Measurements from ENCODE around the gene SYNE1.
"Not testable (repeated sequence)": the region's sequence is repeated elsewhere in the genome, so short reads cannot be mapped to it uniquely, and the experiment has no call there.

The SYNE1 gene

DNA sequence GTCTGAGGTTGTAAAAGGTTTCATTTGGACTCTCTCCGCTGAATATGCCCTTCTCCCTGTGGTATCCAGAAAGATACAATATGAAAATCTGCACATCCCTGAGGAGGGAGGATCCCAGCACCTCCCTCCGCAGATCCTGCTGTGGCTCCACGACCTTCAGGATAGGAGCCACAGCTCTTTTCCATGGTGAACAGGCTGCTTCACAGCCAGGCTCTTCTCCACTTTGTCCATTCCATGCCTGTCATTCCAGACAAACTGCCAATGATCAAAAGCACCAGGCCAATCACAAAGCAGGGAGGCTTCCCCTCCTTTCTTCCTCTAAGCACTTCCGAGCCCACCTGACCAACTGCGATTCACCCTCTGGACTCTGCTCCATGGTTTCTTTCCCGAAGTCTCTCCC, 489.9 kb downstream of the SYNE1 start:
- DNase-seq (ENCODE audit: low spot score in 2 of 2) = no peak
- peaks cover 43% of the 10 kb centered on the region for H3K36me3 Mint-ChIP-seq

DNA sequence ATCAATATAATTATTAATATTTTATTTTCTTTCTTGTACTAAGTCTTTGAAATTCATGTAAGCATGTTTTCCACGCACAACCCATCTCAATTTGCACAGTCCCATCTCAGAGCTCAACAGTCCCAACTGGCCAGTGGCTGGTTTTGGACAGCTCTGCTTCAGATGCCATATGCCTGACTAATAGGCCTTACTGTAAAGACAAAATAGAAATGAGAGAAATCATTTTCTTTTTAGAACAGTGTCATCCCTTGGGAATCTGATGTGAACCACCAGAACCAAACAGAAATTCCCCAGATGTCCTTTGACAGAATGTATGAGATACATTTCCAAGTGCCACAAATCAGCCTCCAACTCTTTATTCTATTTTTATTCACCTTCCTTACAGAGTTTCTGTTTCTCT, 490.8 kb downstream of the SYNE1 start:
- Mint-ChIP-seq H3K27ac (peak overlapping the region; percentile 36), H3K4me3 (no peak overlapping the region), H3K27me3 (no peaks in the 10 kb centered on the region), H3K36me3 (peaks cover 36% of the 10 kb centered on the region), H3K4me1 (peaks cover 2% of the 10 kb centered on the region), H3K9me3 (no peaks in the 10 kb centered on the region)
- ATAC-seq (ENCODE audit: low read depth) = no peak
- no peak for DNase-seq (ENCODE audit: low spot score in 2 of 2)

More for the DNA sequence above, 489.9 kb downstream of the SYNE1 start:
- Mint-ChIP-seq H3K4me1 (peaks cover 2% of the 10 kb centered on the region), H3K4me3 (no peak overlapping the region), H3K27me3 (no peaks in the 10 kb centered on the region), H3K9me3 (no peaks in the 10 kb centered on the region), H3K27ac (peak overlapping the region; percentile 36)
- no peak for ATAC-seq (ENCODE audit: low read depth)

DNA sequence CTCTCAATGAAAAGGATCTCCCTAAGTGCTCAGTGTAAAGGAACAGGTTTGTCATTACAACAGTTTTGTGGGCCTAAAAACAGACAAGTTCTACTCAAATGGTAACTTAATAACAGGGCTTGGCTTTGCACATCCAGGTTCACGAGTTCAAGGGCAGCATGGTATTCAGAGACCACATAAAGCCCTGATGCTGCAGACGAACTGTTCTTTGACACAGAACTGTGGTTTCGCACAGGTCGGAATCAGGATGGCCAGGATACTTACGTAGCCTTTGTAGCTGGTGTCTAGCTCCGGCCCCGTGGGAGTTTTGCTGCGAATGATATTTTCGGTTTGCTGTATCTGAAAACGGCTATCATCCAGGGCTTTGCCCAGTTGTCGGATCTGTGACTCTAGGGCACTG, 493.8 kb downstream of the SYNE1 start:
- H3K9me3 Mint-ChIP-seq = no peaks in the 10 kb centered on the region
- ATAC-seq (ENCODE audit: low read depth) (no peak), DNase-seq (ENCODE audit: low spot score in 2 of 2) (no peak)
- peaks cover 36% of the 10 kb centered on the region for H3K36me3 Mint-ChIP-seq
- H3K4me3 Mint-ChIP-seq = no peak overlapping the region
- peaks cover 2% of the 10 kb centered on the region for H3K4me1 Mint-ChIP-seq
- H3K27me3 Mint-ChIP-seq = no peaks in the 10 kb centered on the region
- H3K27ac Mint-ChIP-seq = no peak overlapping the region

DNA sequence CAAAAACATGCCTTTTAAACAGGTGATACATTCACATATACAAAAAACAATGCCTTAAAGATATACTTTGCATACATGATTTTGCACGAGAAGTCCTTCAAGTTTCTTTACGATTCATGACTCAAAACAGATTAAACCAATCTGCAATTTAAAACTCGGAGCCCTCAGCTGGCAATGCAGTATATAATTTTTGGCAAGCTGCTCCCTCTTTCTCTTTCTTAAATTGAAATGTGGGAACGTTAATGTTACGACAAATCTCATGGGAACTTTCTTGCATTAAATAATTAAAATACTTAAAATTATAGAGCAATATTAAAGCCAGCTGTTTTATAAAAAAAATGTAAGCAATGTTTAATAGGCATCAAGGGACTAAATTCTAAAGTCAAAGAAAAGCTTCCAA, 495.1 kb downstream of the SYNE1 start:
- no peak for ATAC-seq (ENCODE audit: low read depth)
- H3K9me3 Mint-ChIP-seq = no peaks in the 10 kb centered on the region
- H3K4me1 Mint-ChIP-seq = peaks cover 1% of the 10 kb centered on the region
- no peak for DNase-seq (ENCODE audit: low spot score in 2 of 2)
- no peaks in the 10 kb centered on the region for H3K27me3 Mint-ChIP-seq
- no peak overlapping the region for H3K27ac Mint-ChIP-seq
- H3K4me3 Mint-ChIP-seq = no peak overlapping the region
- H3K36me3 Mint-ChIP-seq = peaks cover 28% of the 10 kb centered on the region

DNA sequence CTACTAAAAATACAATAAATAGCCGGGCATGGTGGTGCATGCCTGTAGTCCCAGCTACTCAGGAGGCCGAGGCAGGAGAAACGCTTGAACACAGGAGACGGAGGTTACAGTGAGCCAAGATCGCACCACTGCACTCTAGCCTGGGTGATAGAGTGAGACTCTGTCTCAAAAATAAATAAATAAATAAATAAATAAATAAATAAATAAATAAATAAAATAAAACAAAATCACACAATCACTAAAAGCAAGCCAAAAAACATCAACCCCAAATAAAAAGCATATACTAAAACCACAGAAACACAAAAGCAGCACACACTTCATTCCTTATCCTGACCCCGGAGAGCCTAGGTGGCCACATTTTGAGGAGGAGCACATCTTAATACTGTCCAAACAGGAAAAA, 498.8 kb downstream of the SYNE1 start:
- H3K9me3 Mint-ChIP-seq; H3K27me3 Mint-ChIP-seq; DNase-seq (ENCODE audit: low spot score in 2 of 2); H3K4me3 Mint-ChIP-seq; H3K4me1 Mint-ChIP-seq; ATAC-seq (ENCODE audit: low read depth); H3K27ac Mint-ChIP-seq: not testable (repeated sequence)
- H3K36me3 Mint-ChIP-seq = peaks cover 31% of the 10 kb centered on the region

DNA sequence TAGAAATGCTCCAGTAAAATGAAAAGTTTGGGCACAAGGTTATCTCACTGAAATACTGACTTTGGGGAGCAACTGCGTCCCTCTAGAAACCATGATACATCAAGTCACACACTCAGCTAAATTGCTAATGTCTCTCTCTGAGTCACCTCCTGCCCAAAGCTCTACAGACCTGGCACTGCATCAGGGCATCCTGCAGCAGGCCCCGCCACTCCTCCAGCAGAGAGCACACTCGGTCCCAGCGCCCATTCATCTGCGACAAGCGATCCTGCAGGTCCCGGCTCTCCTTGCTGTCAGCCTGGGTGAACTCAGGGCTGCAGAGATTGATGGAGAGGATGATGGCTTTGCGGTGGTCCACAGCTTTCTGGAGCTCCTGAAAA, 500.7 kb downstream of the SYNE1 start:
- Mint-ChIP-seq H3K4me1 (no peaks in the 10 kb centered on the region), H3K4me3 (no peak overlapping the region), H3K9me3 (no peaks in the 10 kb centered on the region), H3K36me3 (peaks cover 36% of the 10 kb centered on the region), H3K27ac (no peak overlapping the region), H3K27me3 (no peaks in the 10 kb centered on the region)
- DNase-seq (ENCODE audit: low spot score in 2 of 2) = no peak
- ATAC-seq (ENCODE audit: low read depth) = no peak

DNA sequence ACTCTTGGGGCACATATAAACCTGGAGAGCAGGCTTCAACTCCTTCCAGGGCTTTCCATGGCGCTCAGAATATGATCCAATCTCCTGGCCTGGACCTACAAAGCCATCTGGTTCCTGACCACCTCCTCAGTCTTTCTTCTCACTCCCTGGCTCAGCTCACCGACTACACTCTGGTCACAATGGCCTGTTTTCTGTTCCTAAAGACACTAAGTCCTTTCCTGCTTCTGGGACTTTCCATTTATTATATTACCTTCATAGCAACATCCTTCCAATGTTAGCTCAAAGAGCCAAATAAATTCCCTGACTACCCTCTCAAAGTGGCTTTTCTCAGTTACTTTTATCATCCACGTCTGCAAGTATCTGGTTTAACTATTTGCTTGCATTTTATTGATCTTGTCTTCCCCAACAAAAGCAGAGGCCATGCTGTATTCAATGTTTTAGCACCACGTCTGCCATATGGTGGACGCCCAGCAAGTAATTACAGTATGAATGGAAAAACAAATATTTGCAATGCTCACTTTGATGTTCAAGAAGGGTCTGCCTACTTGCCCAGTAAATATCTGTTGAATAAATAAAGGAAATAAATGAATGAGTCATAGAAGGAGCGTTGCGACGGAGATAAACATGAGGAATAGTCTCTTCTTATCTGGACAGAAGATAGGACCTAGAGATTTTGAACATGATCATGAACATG, 501.3 kb downstream of the SYNE1 start:
- Mint-ChIP-seq H3K4me1 (no peaks in the 10 kb centered on the region), H3K27me3 (no peaks in the 10 kb centered on the region), H3K36me3 (peaks cover 35% of the 10 kb centered on the region), H3K4me3 (no peak overlapping the region), H3K9me3 (no peaks in the 10 kb centered on the region), H3K27ac (peak overlapping the region; percentile 21)
- DNase-seq (ENCODE audit: low spot score in 2 of 2) (no peak), ATAC-seq (ENCODE audit: low read depth) (no peak)

DNA sequence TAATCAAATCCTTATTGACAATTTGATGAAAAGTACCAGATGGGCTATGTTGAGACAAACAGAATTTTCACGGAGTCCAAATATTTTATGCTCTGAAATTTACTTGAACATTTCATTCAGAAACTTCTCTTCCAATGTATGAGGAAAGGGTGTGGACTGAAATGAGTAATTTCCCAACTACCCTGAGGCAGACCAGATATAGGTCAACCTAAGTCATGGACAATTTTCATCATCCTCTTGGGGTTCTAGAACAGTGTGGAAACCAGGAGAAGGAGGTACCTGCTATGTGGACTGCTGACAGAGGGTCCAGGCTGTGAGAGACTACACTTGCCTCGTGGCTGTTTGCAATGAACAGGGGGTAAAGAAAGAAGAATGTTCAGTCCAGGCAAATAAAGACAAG, 506.7 kb downstream of the SYNE1 start:
- DNase-seq (ENCODE audit: low spot score in 2 of 2) = no peak
- ATAC-seq (ENCODE audit: low read depth) = no peak
- Mint-ChIP-seq H3K36me3 (peaks cover 35% of the 10 kb centered on the region), H3K9me3 (no peaks in the 10 kb centered on the region), H3K4me3 (no peak overlapping the region), H3K27me3 (no peaks in the 10 kb centered on the region), H3K27ac (no peak overlapping the region), H3K4me1 (no peaks in the 10 kb centered on the region)

DNA sequence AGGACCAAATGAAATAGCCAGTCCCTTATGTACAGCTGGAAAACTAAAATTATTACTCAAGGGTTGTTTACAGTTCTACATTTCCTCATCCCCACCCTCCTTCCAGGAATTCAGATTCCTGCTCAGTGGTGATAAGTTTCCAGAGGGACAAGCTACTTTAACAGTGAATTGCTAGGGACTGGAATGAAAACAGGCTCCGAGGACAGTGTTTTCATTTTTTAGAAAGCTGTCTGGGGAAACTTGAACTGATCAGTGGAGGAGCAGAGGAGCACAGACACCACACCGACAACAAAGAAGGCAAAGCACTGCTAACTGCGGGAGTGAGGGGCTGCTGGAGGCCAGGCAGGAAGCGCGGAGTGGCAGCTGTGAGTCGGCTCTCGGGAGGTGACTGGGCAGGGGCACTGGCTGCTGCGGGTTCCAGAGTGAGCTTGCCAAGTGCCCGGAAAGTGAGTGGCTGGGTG, 507.4 kb downstream of the SYNE1 start:
- Mint-ChIP-seq H3K27ac (no peak overlapping the region), H3K27me3 (no peaks in the 10 kb centered on the region), H3K36me3 (peaks cover 32% of the 10 kb centered on the region), H3K4me3 (no peak overlapping the region), H3K9me3 (no peaks in the 10 kb centered on the region), H3K4me1 (no peaks in the 10 kb centered on the region)
- DNase-seq (ENCODE audit: low spot score in 2 of 2) (no peak), ATAC-seq (ENCODE audit: low read depth) (no peak)

DNA sequence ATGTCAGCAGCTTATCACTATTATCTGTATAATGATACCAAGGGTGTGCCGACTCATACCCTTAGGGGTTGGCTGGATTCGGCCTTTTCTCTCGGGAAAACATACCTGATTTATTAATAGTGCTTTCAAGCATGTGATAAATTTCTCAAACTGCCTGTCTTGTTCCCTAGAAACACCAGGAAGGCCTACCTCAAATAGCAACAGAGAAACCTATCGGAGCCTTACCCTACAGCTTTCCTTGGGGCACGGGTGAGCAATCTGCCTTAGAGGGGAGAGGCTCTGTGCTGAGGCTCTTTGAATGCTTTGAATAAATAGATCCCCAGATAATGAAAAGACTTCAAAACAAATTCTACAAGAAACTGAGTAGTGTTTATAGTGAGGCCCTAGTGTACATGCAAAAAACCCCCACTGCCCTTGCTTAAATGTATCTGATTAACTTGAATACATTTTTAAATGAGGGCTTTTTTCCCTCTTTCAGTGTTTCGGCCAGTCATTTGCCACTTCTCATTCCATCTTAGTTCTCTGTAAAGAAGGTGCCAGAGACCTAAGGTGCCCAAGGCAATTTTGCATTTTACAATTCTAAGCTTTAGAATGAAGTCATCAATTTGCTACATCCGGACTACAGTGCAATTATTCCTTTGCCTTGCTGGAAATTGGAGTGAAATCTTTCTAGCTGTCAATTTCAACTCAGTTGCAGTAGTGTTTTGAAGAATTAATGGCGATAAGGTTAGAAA, 509.6 kb downstream of the SYNE1 start:
- DNase-seq (ENCODE audit: low spot score in 2 of 2) = no peak
- ATAC-seq (ENCODE audit: low read depth) = no peak
- no peak overlapping the region for H3K4me3 Mint-ChIP-seq
- no peaks in the 10 kb centered on the region for H3K27me3 Mint-ChIP-seq
- peak overlapping the region; percentile 47 for H3K27ac Mint-ChIP-seq
- H3K9me3 Mint-ChIP-seq = no peaks in the 10 kb centered on the region
- peaks cover 29% of the 10 kb centered on the region for H3K36me3 Mint-ChIP-seq
- H3K4me1 Mint-ChIP-seq = peaks cover 2% of the 10 kb centered on the region

DNA sequence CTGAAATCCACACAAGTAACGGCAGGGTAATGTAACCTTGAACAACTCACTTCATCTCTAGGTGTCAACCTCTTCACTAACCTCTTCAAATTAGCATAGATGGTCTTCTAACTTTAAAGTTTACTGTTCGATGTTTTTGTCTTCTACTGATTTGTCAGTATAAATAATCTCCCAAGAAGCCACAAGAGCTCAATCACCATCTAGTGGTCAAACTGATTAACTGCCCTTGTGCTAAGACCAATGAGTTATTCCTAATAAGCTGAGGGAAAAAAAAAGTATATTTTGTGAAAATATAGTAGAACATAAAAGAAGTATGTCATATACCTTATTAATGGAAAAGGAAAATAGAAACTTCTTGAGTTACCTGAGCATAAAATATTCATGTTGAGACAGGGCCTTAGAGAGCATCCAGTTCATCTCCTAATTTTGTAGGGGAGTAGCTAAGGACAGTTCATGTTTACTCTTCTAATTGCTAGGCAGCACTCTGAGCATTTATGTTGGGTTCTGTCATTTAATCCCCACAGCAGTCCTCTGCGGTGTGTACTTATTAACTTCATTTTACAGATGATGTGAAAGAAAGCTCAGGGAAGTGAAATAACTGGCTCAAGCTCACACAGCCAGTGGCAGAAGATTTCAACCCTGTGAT, 512.6 kb downstream of the SYNE1 start:
- peak in 1 of 2 donors; percentile 15 for DNase-seq (ENCODE audit: low spot score in 2 of 2)
- Mint-ChIP-seq H3K4me3 (no peak overlapping the region), H3K36me3 (peaks cover 33% of the 10 kb centered on the region), H3K9me3 (no peaks in the 10 kb centered on the region), H3K27me3 (no peaks in the 10 kb centered on the region), H3K4me1 (peaks cover 2% of the 10 kb centered on the region), H3K27ac (peak overlapping the region; percentile 65)
- ATAC-seq (ENCODE audit: low read depth) = peak; percentile 53

DNA sequence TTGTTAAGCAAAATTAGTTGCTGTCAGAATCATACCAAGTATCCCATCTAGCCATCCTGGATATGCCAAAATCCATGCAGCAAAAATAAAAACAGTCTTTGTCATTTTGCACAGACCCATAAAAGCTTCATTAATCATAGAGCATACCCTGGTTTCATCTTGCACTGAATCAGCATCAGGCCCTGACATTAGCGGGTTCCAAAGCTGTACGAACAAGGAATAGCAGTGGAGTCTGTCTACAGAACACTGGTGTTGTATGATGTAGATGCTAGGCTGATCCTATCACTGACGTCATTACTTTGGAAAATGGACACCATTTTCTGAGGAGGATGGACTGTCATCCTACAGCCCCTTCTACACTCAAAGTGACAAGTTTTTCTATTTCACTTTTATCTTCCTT, 514.1 kb downstream of the SYNE1 start:
- no peak for ATAC-seq (ENCODE audit: low read depth)
- Mint-ChIP-seq H3K27me3 (no peaks in the 10 kb centered on the region), H3K27ac (no peak overlapping the region), H3K4me1 (peaks cover 2% of the 10 kb centered on the region), H3K4me3 (no peak overlapping the region), H3K36me3 (peaks cover 26% of the 10 kb centered on the region), H3K9me3 (peaks cover 3% of the 10 kb centered on the region)
- DNase-seq (ENCODE audit: low spot score in 2 of 2) = no peak

DNA sequence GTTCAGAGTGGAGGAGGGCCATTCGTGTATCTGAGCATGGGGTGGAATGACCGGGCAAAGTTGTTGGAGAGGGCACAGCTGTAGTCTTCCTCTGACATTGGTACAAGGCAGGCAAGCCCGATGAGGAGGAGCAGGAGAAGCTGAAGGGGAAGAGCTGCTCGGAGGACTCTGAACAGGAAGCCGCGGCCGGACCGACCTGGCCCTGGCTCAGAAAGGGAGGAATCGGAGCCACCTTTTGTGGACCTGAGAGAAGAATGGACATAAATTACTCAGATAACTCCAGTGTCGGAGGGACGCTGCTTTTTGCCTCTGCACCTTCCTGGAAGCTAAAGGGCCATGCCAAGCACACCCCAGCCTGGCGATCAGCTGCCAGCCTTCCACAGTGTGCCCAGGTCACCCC, 514.7 kb downstream of the SYNE1 start:
- H3K27ac Mint-ChIP-seq = no peak overlapping the region
- peaks cover 26% of the 10 kb centered on the region for H3K36me3 Mint-ChIP-seq
- H3K4me1 Mint-ChIP-seq = peaks cover 4% of the 10 kb centered on the region
- peaks cover 3% of the 10 kb centered on the region for H3K9me3 Mint-ChIP-seq
- no peak overlapping the region for H3K4me3 Mint-ChIP-seq
- DNase-seq (ENCODE audit: low spot score in 2 of 2) (no peak), ATAC-seq (ENCODE audit: low read depth) (no peak)
- no peaks in the 10 kb centered on the region for H3K27me3 Mint-ChIP-seq

DNA sequence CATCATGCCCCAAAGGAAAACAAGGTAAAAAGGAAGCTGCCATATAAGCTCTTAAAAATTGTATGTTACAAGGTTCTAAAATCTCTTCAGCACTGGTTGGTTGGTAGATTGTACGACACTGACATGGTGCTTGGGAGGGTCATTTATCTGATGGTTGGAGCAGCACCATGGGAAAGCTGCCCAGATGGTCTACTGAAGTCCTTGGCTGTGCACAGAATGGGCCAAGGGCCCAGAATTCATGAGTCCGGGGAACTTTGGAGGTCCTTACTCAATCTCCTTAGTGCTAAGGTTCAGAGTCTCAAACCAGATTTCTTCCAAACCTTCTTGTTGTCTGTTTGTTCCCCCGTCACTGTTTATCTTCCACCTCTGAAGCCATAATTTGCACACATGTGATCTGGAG, 515.3 kb downstream of the SYNE1 start:
- DNase-seq (ENCODE audit: low spot score in 2 of 2) = no peak
- H3K27me3 Mint-ChIP-seq = no peaks in the 10 kb centered on the region
- H3K36me3 Mint-ChIP-seq = peaks cover 26% of the 10 kb centered on the region
- no peak overlapping the region for H3K27ac Mint-ChIP-seq
- H3K9me3 Mint-ChIP-seq = peaks cover 3% of the 10 kb centered on the region
- H3K4me3 Mint-ChIP-seq = no peak overlapping the region
- ATAC-seq (ENCODE audit: low read depth) = no peak
- peaks cover 5% of the 10 kb centered on the region for H3K4me1 Mint-ChIP-seq

Measured in memory B cell (primary cell).